Gastroesophageal sphincter (tissue), 3 donors: ENCODE measurements around the gene HBA1.

Experiments
- CTCF ChIP-seq, 4 experiments: fragments of 200-600 bp in 2 of 4; fragments of 450-650 bp in 2 of 4; sonication (generic) in 1 of 4; IDR thresholded peaks; one replicate each; pipeline ENCODE4 v1.5.1; 2017 to 2019; ENCODE audit warnings: antibody characterized with exemption in 4 of 4, mild to moderate bottlenecking in 2 of 4, moderate library complexity in 2 of 4
- EP300 ChIP-seq: sonication (generic); formaldehyde crosslinking; IDR thresholded peaks from one replicate; pipeline ENCODE4 v1.6.1; 2017; ENCODE audit warnings: antibody characterized with exemption, mild to moderate bottlenecking
- POLR2A ChIP-seq, 2 donors: fragments of 450-650 bp; IDR thresholded peaks; one replicate each; pipeline ENCODE4 v1.6.1; 2017; ENCODE audit warnings: antibody characterized with exemption in 2 of 2, mild to moderate bottlenecking in 2 of 2, moderate library complexity in 1 of 2
- POLR2AphosphoS5 ChIP-seq: sonication (generic); formaldehyde crosslinking; IDR thresholded peaks from one replicate; pipeline ENCODE4 v1.6.1; 2017; ENCODE audit warnings: antibody characterized with exemption

GRCh38 chr16:177394-177822, 928 bp downstream of the HBA1 start:
- TF ChIP-seq CTCF (IDR thresholded peaks at IDR 0.05) (no peak), POLR2AphosphoS5 (no peak), POLR2A (IDR thresholded peaks at IDR 0.05) (no peak), EP300 (no peak)
